Camera-type eye (tissue), 1 donor: ENCODE data around the gene PELI1. TPM values are rescaled to one million over a fixed set of nuclear protein-coding genes. Genes with fewer than 3 reads are reported as not detected.

ENCODE experiments used
- total RNA-seq: library from RNA; depleted of rRNA; stranded (reverse); fragments of >200 nt; gene quantifications from one replicate; pipeline ENCODE4 v1.2.3, GENCODE V29; 2014

The PELI1 gene
- 53.4 TPM for total RNA-seq

GRCh38 chr2:64144057-64145013 lies at the start of gene PELI1:
Gene PELI1 (minus strand): TSS chr2:64144420. CDS start chr2:64108310, 36,110 bp downstream.

Other genes starting within 250 kb of the PELI1 start
- gene VPS54, start 125.0 kb downstream of the PELI1 start, total RNA-seq: 47.1 TPM